Upper lobe of right lung (tissue), 1 donor: ENCODE measurements around the gene SLC2A3. TPM values are rescaled to one million over a fixed set of nuclear protein-coding genes. Genes with fewer than 3 reads are reported as not detected.
"Not testable (repeated sequence)": the region's sequence is repeated elsewhere in the genome, so short reads cannot be mapped to it uniquely, and the experiment has no call there.

Experiments used
- ATAC-seq: fragments of 200-7000 bp; cut with Tn5 transposase; one replicate; pipeline ENCODE4 v1.9.1; 2020; ENCODE audit warnings: mild to moderate bottlenecking, moderate library complexity
- DNase-seq: peaks from one replicate; pipeline ENCODE4 v3.0.0-alpha.2; 2020
- H3K27ac ChIP-seq: fragments of 200-600 bp; one replicate; pipeline ENCODE4 v1.8.0; 2022
- H3K27me3 ChIP-seq: fragments of 200-600 bp; one replicate; pipeline ENCODE4 v1.8.0; 2022; ENCODE audit warnings: mild to moderate bottlenecking
- H3K36me3 ChIP-seq: fragments of 200-600 bp; one replicate; pipeline ENCODE4 v1.8.0; 2022
- H3K4me1 ChIP-seq: fragments of 200-600 bp; one replicate; pipeline ENCODE4 v1.8.0; 2022
- H3K4me3 ChIP-seq: fragments of 200-600 bp; one replicate; pipeline ENCODE4 v1.8.0; 2022; ENCODE audit warnings: mild to moderate bottlenecking
- H3K9me3 ChIP-seq: fragments of 200-600 bp; one replicate; pipeline ENCODE4 v1.8.0; 2022
- intact Hi-C: fragments of 100-400 bp; cut with DNase I; formaldehyde crosslinking; loops from one replicate; pipeline ENCODE4 v1.11.0; 2022
- total RNA-seq: library from RNA; stranded (reverse); fragmentation: NEBNext Ultra II Directional; extraction: Animal tissue kit (Norgen Biotek cat#: 25700); gene quantifications from one replicate; pipeline ENCODE4 v1.2.1, GENCODE V29; 2021
- TF ChIP-seq, protein P1 (sequence below): fragments of 200-600 bp; IDR thresholded peaks from one replicate; pipeline ENCODE4 v1.8.0; 2022; ENCODE audit warnings: antibody characterized with exemption
- donor health status: DM: no; HTN: yes; CAD: no; lungs with severe emphysema.

SLC2A3 gene
- total RNA-seq, 1 donor from 2014 or later = 153 TPM

DNA sequence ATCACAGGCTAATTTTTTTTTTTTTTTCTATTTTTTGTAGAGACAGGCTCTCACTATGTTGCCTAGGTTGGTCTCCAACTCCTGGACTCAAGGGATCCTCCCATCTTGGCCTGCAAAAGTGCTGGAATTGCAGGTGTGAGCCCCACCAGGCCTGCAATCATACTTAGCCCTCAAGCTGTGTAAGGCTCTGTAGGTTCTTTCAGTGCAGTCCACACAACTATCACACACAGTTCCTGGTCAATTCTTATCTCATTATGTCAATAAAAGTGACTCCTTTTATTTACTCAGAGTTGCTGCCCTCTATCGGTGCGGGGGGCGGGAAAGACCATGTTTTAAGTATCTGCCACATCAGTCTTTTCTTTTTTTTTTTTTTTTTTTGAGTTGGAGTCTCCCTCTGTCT is 29.0 kb downstream of the SLC2A3 start:
- Histone ChIP-seq H3K36me3 (no peaks in the 10 kb centered on the region), H3K27ac (no peak overlapping the region), H3K27me3 (no peaks in the 10 kb centered on the region), H3K4me3 (no peak overlapping the region), H3K9me3 (no peaks in the 10 kb centered on the region), H3K4me1 (peaks cover 7% of the 10 kb centered on the region)
- intact Hi-C loops = no loop called here
- peak; percentile 80 for ATAC-seq
- TF ChIP-seq, protein P1, sequence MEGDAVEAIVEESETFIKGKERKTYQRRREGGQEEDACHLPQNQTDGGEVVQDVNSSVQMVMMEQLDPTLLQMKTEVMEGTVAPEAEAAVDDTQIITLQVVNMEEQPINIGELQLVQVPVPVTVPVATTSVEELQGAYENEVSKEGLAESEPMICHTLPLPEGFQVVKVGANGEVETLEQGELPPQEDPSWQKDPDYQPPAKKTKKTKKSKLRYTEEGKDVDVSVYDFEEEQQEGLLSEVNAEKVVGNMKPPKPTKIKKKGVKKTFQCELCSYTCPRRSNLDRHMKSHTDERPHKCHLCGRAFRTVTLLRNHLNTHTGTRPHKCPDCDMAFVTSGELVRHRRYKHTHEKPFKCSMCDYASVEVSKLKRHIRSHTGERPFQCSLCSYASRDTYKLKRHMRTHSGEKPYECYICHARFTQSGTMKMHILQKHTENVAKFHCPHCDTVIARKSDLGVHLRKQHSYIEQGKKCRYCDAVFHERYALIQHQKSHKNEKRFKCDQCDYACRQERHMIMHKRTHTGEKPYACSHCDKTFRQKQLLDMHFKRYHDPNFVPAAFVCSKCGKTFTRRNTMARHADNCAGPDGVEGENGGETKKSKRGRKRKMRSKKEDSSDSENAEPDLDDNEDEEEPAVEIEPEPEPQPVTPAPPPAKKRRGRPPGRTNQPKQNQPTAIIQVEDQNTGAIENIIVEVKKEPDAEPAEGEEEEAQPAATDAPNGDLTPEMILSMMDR = peak; percentile 29
- no peak for DNase-seq

DNA sequence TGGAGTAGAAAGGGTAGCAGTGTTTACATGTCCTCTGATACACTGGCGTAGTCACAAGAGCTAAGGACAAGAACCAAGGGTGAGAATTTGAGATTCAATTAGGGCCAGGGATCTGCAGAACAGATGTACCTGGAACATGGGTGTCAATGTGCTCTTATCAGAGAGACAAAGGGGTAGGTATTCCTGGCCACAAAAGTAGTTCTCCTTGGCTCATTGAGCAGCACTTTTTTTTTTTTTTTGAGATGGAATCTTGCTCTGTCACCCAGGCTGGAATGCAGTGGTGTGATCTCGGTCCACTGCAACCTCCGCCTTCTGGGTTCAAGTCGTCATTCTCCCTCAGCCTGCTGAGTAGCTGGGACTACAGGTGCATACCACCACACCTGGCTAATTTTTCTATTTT is 29.7 kb downstream of the SLC2A3 start:
- H3K4me1 ChIP-seq, H3K9me3 ChIP-seq, H3K27me3 ChIP-seq, H3K4me3 ChIP-seq, H3K27ac ChIP-seq, ATAC-seq, DNase-seq, H3K36me3 ChIP-seq, intact Hi-C loops: not testable (repeated sequence)

DNA sequence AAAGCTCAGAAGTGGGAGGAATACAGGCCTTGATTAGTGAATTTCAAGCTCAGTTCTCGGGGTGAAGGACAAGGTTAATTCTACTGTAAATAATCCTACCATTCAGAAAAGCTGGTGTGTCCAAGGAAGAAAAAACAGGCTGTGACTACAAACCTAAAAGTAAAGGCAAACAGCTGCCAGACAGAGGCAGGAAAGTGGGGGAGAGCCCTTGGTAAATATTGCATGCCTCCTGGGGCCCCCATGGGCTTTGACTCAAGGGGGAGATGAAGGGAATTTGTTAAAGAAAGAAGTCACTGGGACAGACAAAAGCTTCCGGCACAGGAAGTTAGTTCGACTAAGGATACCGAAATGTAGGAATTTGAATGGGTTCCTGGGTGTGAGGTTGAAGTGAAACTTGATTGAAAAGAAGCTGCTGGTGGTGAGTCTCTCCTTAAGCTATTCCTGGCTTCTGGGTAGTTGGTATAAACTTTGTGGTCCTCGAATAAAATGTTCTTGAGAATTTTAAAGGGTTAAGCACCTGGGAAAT is 30.3 kb downstream of the SLC2A3 start:
- ATAC-seq, H3K4me3 ChIP-seq, H3K36me3 ChIP-seq, H3K27ac ChIP-seq, H3K4me1 ChIP-seq, intact Hi-C loops, H3K27me3 ChIP-seq, DNase-seq, H3K9me3 ChIP-seq: not testable (repeated sequence)

DNA sequence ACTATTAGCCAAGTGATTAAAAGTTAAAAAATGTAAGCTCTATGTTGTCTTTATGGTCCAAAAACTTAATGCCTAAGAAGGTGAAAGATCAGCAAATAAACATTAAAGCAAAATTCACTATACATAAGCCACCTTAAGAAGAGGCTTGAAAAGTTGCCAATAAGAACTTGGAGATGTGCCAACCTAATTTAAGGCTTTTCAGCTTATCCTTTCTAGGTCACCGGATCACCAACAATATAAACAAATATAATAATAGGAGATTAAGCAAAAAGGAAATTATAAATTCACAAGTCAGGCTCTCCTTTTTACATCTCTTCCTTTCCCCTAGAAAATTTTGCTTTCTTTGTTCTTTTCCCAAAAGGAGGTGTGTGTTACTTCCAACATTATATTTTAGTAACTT is 30.9 kb downstream of the SLC2A3 start:
- H3K9me3 ChIP-seq = no peaks in the 10 kb centered on the region
- intact Hi-C loops = no loop called here

DNA sequence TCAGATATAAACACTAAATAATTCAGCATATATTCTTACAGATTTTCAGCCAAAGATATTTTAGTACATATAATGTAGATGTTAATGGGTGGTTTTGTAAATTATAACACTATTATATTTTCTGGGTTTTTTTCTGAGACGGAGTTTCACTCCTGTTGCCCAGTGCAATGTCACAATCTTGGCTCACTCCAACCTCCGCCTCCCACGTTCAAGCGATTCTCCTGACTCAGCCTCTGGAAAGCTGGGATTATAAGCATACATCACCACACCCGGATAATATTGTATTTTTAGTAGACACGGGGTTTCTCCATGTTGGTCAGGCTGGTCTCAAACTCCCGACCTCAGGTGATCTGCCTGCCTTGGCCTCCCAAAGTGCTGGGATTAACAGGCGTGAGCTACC is 33.6 kb downstream of the SLC2A3 start:
- ATAC-seq, intact Hi-C loops, H3K4me1 ChIP-seq, H3K4me3 ChIP-seq, H3K36me3 ChIP-seq, H3K27me3 ChIP-seq, DNase-seq, H3K9me3 ChIP-seq, H3K27ac ChIP-seq: not testable (repeated sequence)

More for the DNA sequence above, 30.9 kb downstream of the SLC2A3 start:
- peaks cover 7% of the 10 kb centered on the region for H3K4me1 ChIP-seq
- TF ChIP-seq, protein P1 = no peak
- no peak overlapping the region for H3K4me3 ChIP-seq
- no peaks in the 10 kb centered on the region for H3K36me3 ChIP-seq
- H3K27ac ChIP-seq = no peak overlapping the region
- H3K27me3 ChIP-seq = no peaks in the 10 kb centered on the region
- DNase-seq (no peak), ATAC-seq (no peak)

DNA sequence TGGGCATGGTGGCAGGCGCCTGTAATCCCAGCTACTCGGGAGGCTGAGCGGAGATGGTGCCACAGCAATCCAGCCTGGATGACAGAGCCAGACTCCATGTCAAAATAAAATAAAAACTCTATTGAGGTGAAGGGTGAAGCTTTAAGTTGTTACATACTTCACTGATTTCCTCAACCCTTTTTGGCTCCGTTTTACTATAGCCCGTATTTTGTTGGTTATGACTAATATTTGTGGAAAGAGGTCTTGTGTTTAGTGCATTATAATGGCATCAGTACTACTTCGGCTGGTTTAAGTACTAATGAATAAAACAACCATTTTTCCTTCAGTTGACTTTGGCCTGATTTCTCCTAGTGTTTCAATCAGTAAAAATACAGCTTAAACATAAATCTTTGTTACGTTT is 36.2 kb downstream of the SLC2A3 start:
- ATAC-seq (no peak), DNase-seq (peak; percentile 35)
- Histone ChIP-seq H3K27me3 (no peaks in the 10 kb centered on the region), H3K4me3 (no peak overlapping the region), H3K4me1 (no peaks in the 10 kb centered on the region), H3K27ac (no peak overlapping the region), H3K36me3 (no peaks in the 10 kb centered on the region), H3K9me3 (no peaks in the 10 kb centered on the region)
- TF ChIP-seq, protein P1 = no peak
- intact Hi-C loops = no loop called here

DNA sequence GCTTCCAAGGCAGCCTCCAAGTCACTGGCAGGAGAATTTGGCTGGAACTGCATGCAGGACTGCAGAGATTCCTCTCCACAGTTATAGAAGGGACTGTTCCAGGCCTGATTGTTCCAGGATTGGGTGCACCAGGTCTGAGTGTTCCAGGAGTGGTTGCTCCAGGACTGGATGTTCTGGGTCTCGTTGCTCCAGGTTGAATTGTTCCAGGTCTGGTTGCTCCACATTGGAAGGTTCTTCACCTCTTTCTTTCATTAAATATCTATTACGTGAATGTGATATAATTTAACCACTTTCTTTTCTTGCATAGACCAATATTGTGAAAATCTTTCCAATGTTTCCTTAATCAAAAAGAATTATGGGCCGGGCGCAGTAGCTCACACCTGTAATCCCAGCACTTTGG is 39.3 kb downstream of the SLC2A3 start:
- H3K4me1 ChIP-seq, H3K4me3 ChIP-seq, ATAC-seq, H3K27me3 ChIP-seq, H3K9me3 ChIP-seq, DNase-seq, intact Hi-C loops, H3K27ac ChIP-seq, H3K36me3 ChIP-seq: not testable (repeated sequence)
